SK-N-SH treated with all-trans-retinoic acid at 6 μM for 48 hours (cell line): ENCODE data around the gene PLIN1.

Source experiments
- ARNTL ChIP-seq: fragments of 450-650 bp; formaldehyde crosslinking; IDR thresholded peaks from 2 replicates; pipeline ENCODE4 v1.5.0; 2020; ENCODE audit warnings: low read depth, mild to moderate bottlenecking, moderate library complexity, borderline replicate concordance
- PPARA ChIP-seq: fragments of 250-450 bp; sonication (Bioruptor Pico); IDR thresholded peaks from 2 replicates; pipeline ENCODE4 v1.5.0; 2020; ENCODE audit warnings: mild to moderate bottlenecking, borderline replicate concordance
- TCF4 ChIP-seq: fragments of 250-450 bp; sonication (Bioruptor Pico); IDR thresholded peaks from 2 replicates; pipeline ENCODE4 v1.8.0; 2021; ENCODE audit warnings: mild to moderate bottlenecking, moderate library complexity, borderline replicate concordance
- TOX ChIP-seq: fragments of 250-450 bp; sonication (Bioruptor Pico); IDR thresholded peaks from 2 replicates; pipeline ENCODE4 v1.8.0; 2021; ENCODE audit warnings: mild to moderate bottlenecking, moderate library complexity, borderline replicate concordance
- ZFP3 ChIP-seq: fragments of 250-450 bp; sonication (Bioruptor Pico); IDR thresholded peaks from 2 replicates; pipeline ENCODE4 v1.5.0; 2020; ENCODE audit warnings: mild to moderate bottlenecking, moderate library complexity
- ZNF565 ChIP-seq: fragments of 450-650 bp; formaldehyde crosslinking; conservative IDR thresholded peaks from 2 replicates; pipeline ENCODE4 v1.5.0; 2020; ENCODE audit warnings: low read depth, mild to moderate bottlenecking, moderate library complexity
- TF ChIP-seq, protein P1 (sequence below): fragments of 250-450 bp; sonication (Bioruptor Pico); IDR thresholded peaks from 2 replicates; pipeline ENCODE4 v1.8.0; 2020; ENCODE audit warnings: mild to moderate bottlenecking, moderate library complexity, borderline replicate concordance
- TF ChIP-seq, protein P2 (sequence below): fragments of 250-450 bp; sonication (Bioruptor Pico); IDR thresholded peaks from 2 replicates; pipeline ENCODE4 v1.5.1; 2021; ENCODE audit warnings: mild to moderate bottlenecking, moderate library complexity

DNA sequence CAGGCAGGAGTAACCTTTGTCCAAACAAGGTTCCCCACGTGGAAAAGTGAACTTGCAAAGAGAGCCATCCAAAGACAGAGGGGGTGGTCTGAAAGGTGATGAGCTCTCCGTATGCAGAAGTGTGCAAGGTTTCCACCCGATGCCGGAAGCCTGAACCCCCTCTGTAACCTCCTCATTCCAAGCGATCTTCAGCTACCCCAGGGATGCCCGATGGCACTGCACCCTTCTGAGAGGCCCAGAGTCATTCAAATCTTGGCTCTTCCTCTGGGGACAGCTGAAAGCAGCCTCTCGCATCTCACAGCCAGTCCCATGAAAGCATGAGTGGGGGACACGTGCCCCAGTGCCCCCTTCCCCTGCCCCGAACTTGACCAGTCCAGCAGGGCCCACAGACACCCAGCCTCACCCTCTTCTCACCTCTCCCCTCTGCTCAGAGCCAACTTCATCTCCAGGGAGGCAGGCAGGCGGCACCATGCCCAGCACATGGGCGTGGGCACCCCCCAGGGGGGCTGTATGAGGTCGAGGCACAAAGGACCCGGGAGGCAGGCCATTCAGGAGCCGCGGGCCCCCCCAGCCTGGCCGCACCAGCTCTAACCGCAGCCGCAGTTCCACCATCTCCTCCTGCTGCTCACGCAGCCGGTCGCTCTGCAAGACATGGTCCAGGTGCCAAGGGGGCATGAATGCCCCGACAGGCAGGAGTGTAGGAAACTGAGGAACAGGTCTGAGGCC lies 32.6 kb downstream of the PLIN1 start:
- TF ChIP-seq PPARA (CRISPR knock-in tag) = no peak
- TF ChIP-seq ZFP3 (CRISPR knock-in tag) = no peak
- no peak for TF ChIP-seq TCF4 (CRISPR knock-in tag)
- no peak for TF ChIP-seq ARNTL (CRISPR knock-in tag)
- TF ChIP-seq, protein P1, sequence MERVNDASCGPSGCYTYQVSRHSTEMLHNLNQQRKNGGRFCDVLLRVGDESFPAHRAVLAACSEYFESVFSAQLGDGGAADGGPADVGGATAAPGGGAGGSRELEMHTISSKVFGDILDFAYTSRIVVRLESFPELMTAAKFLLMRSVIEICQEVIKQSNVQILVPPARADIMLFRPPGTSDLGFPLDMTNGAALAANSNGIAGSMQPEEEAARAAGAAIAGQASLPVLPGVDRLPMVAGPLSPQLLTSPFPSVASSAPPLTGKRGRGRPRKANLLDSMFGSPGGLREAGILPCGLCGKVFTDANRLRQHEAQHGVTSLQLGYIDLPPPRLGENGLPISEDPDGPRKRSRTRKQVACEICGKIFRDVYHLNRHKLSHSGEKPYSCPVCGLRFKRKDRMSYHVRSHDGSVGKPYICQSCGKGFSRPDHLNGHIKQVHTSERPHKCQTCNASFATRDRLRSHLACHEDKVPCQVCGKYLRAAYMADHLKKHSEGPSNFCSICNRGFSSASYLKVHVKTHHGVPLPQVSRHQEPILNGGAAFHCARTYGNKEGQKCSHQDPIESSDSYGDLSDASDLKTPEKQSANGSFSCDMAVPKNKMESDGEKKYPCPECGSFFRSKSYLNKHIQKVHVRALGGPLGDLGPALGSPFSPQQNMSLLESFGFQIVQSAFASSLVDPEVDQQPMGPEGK = no peak
- TF ChIP-seq TOX (CRISPR knock-in tag) = no peak
- TF ChIP-seq, protein P2, sequence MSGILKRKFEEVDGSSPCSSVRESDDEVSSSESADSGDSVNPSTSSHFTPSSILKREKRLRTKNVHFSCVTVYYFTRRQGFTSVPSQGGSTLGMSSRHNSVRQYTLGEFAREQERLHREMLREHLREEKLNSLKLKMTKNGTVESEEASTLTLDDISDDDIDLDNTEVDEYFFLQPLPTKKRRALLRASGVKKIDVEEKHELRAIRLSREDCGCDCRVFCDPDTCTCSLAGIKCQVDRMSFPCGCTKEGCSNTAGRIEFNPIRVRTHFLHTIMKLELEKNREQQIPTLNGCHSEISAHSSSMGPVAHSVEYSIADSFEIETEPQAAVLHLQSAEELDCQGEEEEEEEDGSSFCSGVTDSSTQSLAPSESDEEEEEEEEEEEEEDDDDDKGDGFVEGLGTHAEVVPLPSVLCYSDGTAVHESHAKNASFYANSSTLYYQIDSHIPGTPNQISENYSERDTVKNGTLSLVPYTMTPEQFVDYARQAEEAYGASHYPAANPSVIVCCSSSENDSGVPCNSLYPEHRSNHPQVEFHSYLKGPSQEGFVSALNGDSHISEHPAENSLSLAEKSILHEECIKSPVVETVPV (CRISPR knock-in tag) = no peak
- TF ChIP-seq ZNF565 (CRISPR knock-in tag) = no peak
